IPS DF 6.9 (cell line): Measurements from ENCODE around the gene ZNF598.

ENCODE experiments used
- DNase-seq: peaks from one replicate; pipeline ENCODE4 v3.0.0-alpha.2; 2013; ENCODE audit warnings: low read depth, low spot score
- H3K27ac ChIP-seq: one replicate; pipeline ENCODE4 v1.5.1; 2013; ENCODE audit warnings: low read length, control low read depth
- H3K27me3 ChIP-seq: 2 replicates; pipeline ENCODE4 v1.6.1; 2013; ENCODE audit warnings: mild to moderate bottlenecking, low read length; ENCODE audit not compliant: control insufficient read depth, insufficient read depth
- H3K36me3 ChIP-seq: 2 replicates; pipeline ENCODE4 v1.6.1; 2013; ENCODE audit warnings: low read length; ENCODE audit not compliant: control insufficient read depth, insufficient read depth
- H3K4me1 ChIP-seq: 2 replicates; pipeline ENCODE4 v1.6.1; 2013; ENCODE audit warnings: low read length; ENCODE audit not compliant: control insufficient read depth, insufficient read depth
- H3K4me3 ChIP-seq: 2 replicates; pipeline ENCODE4 v1.5.1; 2013; ENCODE audit warnings: mild to moderate bottlenecking, low read length
- H3K9me3 ChIP-seq: 2 replicates; pipeline ENCODE4 v1.6.1; 2013; ENCODE audit warnings: low read length, inconsistent platforms; ENCODE audit not compliant: control insufficient read depth, insufficient read depth
- WGBS: extraction: QIAGEN DNeasy Blood & Tissue Kit; methylation state at CpG from one replicate; pipeline ENCODE4 v1.1.7; 2013; ENCODE audit warnings: mixed read lengths, missing lambda C conversion rate; ENCODE audit not compliant: insufficient read length, insufficient coverage; 5-methylcytosine and 5-hydroxymethylcytosine counted together

Gene ZNF598

GRCh38 chr16:1998360-1998835 is 11.2 kb downstream of the ZNF598 start:
- Histone ChIP-seq H3K27ac (no peak overlapping the region), H3K36me3 (peaks cover 49% of the 10 kb centered on the region)

GRCh38 chr16:1997494-1998359 is 11.9 kb downstream of the ZNF598 start:
- Histone ChIP-seq H3K36me3 (peaks cover 42% of the 10 kb centered on the region), H3K27ac (no peak overlapping the region), H3K4me3 (no peak overlapping the region), H3K4me1 (no peaks in the 10 kb centered on the region), H3K9me3 (no peaks in the 10 kb centered on the region), H3K27me3 (no peaks in the 10 kb centered on the region)
- no peak for DNase-seq
- WGBS: no CpG with 5 or more reads among the region's 26 CpGs

More at GRCh38 chr16:1998360-1998835, 11.2 kb downstream of the ZNF598 start:
- no peaks in the 10 kb centered on the region for H3K4me1 ChIP-seq
- no peak for DNase-seq
- H3K9me3 ChIP-seq: no peaks in the 10 kb centered on the region
- no peaks in the 10 kb centered on the region for H3K27me3 ChIP-seq
- WGBS: no CpG with 5 or more reads among the region's 27 CpGs
- no peak overlapping the region for H3K4me3 ChIP-seq

- Histone ChIP-seq H3K27ac (no peak overlapping the region), H3K9me3 (no peaks in the 10 kb centered on the region), H3K4me1 (peaks cover 9% of the 10 kb centered on the region), H3K36me3 (peaks cover 7% of the 10 kb centered on the region), H3K27me3 (peaks cover 2% of the 10 kb centered on the region; the same call in 1 of the 2 replicates), H3K4me3 (no peak overlapping the region)
- no CpG with 5 or more reads among the region's 2 CpGs for WGBS
- DNase-seq: no peak
These were observed 15.9 kb downstream of the ZNF598 start for GRCh38 chr16:1993731-1994131.

- DNase-seq: no peak
- no peak overlapping the region for H3K27ac ChIP-seq
- WGBS: no CpG with 5 or more reads among the region's 50 CpGs
- peaks cover 2% of the 10 kb centered on the region; the same call in 1 of the 2 replicates for H3K27me3 ChIP-seq
- peaks cover under 1% of the 10 kb centered on the region for H3K36me3 ChIP-seq
- H3K4me1 ChIP-seq: peaks cover 9% of the 10 kb centered on the region
- H3K9me3 ChIP-seq: no peaks in the 10 kb centered on the region
- H3K4me3 ChIP-seq: peak overlapping the region; percentile 35; the same call in 1 of the 2 replicates
These were observed 16.8 kb downstream of the ZNF598 start for GRCh38 chr16:1992704-1993317.

- Histone ChIP-seq H3K27ac (no peak overlapping the region), H3K4me1 (peaks cover 9% of the 10 kb centered on the region), H3K27me3 (peaks cover 2% of the 10 kb centered on the region; the same call in 1 of the 2 replicates), H3K36me3 (no peaks in the 10 kb centered on the region; the same call in 1 of the 2 replicates), H3K4me3 (peak overlapping the region; percentile 35; the same call in 1 of the 2 replicates), H3K9me3 (no peaks in the 10 kb centered on the region)
- no CpG with 5 or more reads among the region's 96 CpGs for WGBS
- no peak for DNase-seq
These were observed 17.5 kb downstream of the ZNF598 start for GRCh38 chr16:1991948-1992703.

- Histone ChIP-seq H3K9me3 (no peaks in the 10 kb centered on the region), H3K27me3 (peaks cover 2% of the 10 kb centered on the region; the same call in 1 of the 2 replicates), H3K36me3 (no peaks in the 10 kb centered on the region; the same call in 1 of the 2 replicates), H3K4me3 (peak overlapping the region; percentile 18; the same call in 1 of the 2 replicates), H3K27ac (no peak overlapping the region), H3K4me1 (peaks cover 9% of the 10 kb centered on the region)
- no peak for DNase-seq
- no CpG with 5 or more reads among the region's 22 CpGs for WGBS
These were observed 18.1 kb downstream of the ZNF598 start for GRCh38 chr16:1991588-1991947.

- no peak overlapping the region; the same call in 1 of the 2 replicates for H3K4me3 ChIP-seq
- no peak for DNase-seq
- WGBS: no CpG with 5 or more reads among the region's 18 CpGs
- H3K27ac ChIP-seq: no peak overlapping the region
- H3K4me1 ChIP-seq: peaks cover 9% of the 10 kb centered on the region
- no peaks in the 10 kb centered on the region for H3K9me3 ChIP-seq
- peaks cover 2% of the 10 kb centered on the region for H3K36me3 ChIP-seq
- peaks cover 2% of the 10 kb centered on the region; the same call in 1 of the 2 replicates for H3K27me3 ChIP-seq
These were observed 18.5 kb downstream of the ZNF598 start for GRCh38 chr16:1991135-1991551.

GRCh38 chr16:1990351-1991134 is 19.1 kb downstream of the ZNF598 start:
- H3K27me3 ChIP-seq: peaks cover 2% of the 10 kb centered on the region; the same call in 1 of the 2 replicates
- H3K27ac ChIP-seq: no peak overlapping the region
- DNase-seq: no peak
- peaks cover 9% of the 10 kb centered on the region for H3K4me1 ChIP-seq
- H3K9me3 ChIP-seq: no peaks in the 10 kb centered on the region
- WGBS: no CpG with 5 or more reads among the region's 50 CpGs
- peaks cover 7% of the 10 kb centered on the region for H3K36me3 ChIP-seq
- H3K4me3 ChIP-seq: peak overlapping the region; percentile 63; the same call in 1 of the 2 replicates

- peaks cover 9% of the 10 kb centered on the region for H3K36me3 ChIP-seq
- DNase-seq: no peak
- no peaks in the 10 kb centered on the region for H3K9me3 ChIP-seq
- no peak overlapping the region for H3K27ac ChIP-seq
- peaks cover 2% of the 10 kb centered on the region; the same call in 1 of the 2 replicates for H3K27me3 ChIP-seq
- WGBS: no CpG with 5 or more reads among the region's 25 CpGs
- peak overlapping the region; percentile 63 for H3K4me3 ChIP-seq
- H3K4me1 ChIP-seq: peaks cover 9% of the 10 kb centered on the region
These were observed 19.6 kb downstream of the ZNF598 start for GRCh38 chr16:1990101-1990350.
